ENCODE results near the gene SH3PXD2A. TPM values are rescaled to one million over a fixed set of nuclear protein-coding genes. Genes with fewer than 3 reads are reported as not detected.

Gene SH3PXD2A
- total and polyA plus RNA-seq, 10 of the 15 experiments (the other 5 are each of a cell fraction or from before 2014, with no cell fraction given): 0.63 to 14.0 (median 4.4) TPM

DNA sequence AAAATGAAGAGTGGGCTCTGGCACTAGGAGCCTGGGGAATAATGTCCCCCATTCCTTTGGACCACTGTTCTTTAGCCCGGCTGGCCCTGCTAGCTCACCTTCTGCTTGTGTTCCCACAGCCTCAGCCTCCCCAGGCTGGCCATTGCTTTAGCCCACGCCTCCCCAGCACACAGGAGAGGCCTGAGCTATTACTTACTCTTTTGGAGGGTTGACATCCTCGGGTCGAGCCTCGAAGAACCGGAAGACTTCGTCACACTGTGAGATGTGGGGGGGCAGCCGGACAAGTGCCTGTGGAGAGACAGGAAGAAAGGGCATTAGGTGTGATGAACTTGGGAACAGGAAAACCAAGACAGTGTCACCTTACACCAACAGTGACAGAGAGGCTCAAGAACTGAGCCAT, 131.3 kb downstream of the SH3PXD2A start:
- no peaks in the 10 kb centered on the region for H3K9me3 ChIP-seq (replicated peaks; ENCODE audit: control insufficient read depth, insufficient read depth, low read length)
- ChIA-PET POLR2A (no interaction called here), CTCF (no interaction called here), SMC1A (ENCODE audit: uncharacterized antibody, unreplicated experiment) (no interaction called here), RAD21 (ENCODE audit: unreplicated experiment) (no interaction called here)
- BruUV-seq (replicated peaks): no TSS peak
- intact Hi-C loops (cut with micrococcal nuclease; ENCODE audit: unreplicated experiment) (no loop called here), in situ Hi-C loops (cut with MboI) (no loop called here)
- no peak overlapping the region for H3K4me2 ChIP-seq (ENCODE audit: control insufficient read depth, insufficient read depth)
- no peaks in the 10 kb centered on the region for H4K20me1 ChIP-seq (ENCODE audit: control insufficient read depth, insufficient read depth)
- H3K27ac ChIP-seq (ENCODE audit: control insufficient read depth, insufficient read depth): no peak overlapping the region
- peaks cover 0 to 8% of the 10 kb centered on the region in 2 experiments; a peak in 3 of 4 replicates for H3K27me3 ChIP-seq (replicated peaks in 1 of 2; ENCODE audit: control insufficient read depth in 2 of 2, insufficient read depth in 2 of 2, low read length in 1 of 2)
- DNase-seq (ENCODE audit: low read depth, low spot score) (no peak), FAIRE-seq (no peak), ATAC-seq (no peak)
- H3K4me3 ChIP-seq: no peak overlapping the region
- no peak overlapping the region for H3K9ac ChIP-seq (ENCODE audit: control insufficient read depth, insufficient read depth, low read length)
- no peaks in the 10 kb centered on the region for H3K79me2 ChIP-seq (ENCODE audit: control insufficient read depth, insufficient read depth, low read length)
- WGBS (ENCODE audit: insufficient coverage, insufficient replicate concordance, low lambda C conversion rate, missing lambda C conversion rate): 63% methylated on average over 6 of the region's 8 CpGs
- no peak overlapping the region for H2AFZ ChIP-seq (ENCODE audit: control insufficient read depth, low read depth, low read length)
- H3K36me3 ChIP-seq (ENCODE audit: control insufficient read depth in 2 of 2, insufficient read depth in 2 of 2, low read length in 1 of 2): no peaks in the 10 kb centered on the region
- H3K4me1 ChIP-seq (ENCODE audit: control insufficient read depth, insufficient read depth, low read length): no peaks in the 10 kb centered on the region
- TF ChIP-seq ZNF622 (IDR thresholded peaks at IDR 0.05): no peak
- no peak for TF ChIP-seq FOXK2 (IDR thresholded peaks at IDR 0.05)
- TF ChIP-seq CEBPZ (IDR thresholded peaks at IDR 0.05; ENCODE audit: low read depth, low read length): no peak
- no peak for TF ChIP-seq SIN3A (IDR thresholded peaks at IDR 0.05; ENCODE audit: low read depth, low read length)
- TF ChIP-seq DPF2 (IDR thresholded peaks at IDR 0.05): no peak
- TF ChIP-seq, protein P1, sequence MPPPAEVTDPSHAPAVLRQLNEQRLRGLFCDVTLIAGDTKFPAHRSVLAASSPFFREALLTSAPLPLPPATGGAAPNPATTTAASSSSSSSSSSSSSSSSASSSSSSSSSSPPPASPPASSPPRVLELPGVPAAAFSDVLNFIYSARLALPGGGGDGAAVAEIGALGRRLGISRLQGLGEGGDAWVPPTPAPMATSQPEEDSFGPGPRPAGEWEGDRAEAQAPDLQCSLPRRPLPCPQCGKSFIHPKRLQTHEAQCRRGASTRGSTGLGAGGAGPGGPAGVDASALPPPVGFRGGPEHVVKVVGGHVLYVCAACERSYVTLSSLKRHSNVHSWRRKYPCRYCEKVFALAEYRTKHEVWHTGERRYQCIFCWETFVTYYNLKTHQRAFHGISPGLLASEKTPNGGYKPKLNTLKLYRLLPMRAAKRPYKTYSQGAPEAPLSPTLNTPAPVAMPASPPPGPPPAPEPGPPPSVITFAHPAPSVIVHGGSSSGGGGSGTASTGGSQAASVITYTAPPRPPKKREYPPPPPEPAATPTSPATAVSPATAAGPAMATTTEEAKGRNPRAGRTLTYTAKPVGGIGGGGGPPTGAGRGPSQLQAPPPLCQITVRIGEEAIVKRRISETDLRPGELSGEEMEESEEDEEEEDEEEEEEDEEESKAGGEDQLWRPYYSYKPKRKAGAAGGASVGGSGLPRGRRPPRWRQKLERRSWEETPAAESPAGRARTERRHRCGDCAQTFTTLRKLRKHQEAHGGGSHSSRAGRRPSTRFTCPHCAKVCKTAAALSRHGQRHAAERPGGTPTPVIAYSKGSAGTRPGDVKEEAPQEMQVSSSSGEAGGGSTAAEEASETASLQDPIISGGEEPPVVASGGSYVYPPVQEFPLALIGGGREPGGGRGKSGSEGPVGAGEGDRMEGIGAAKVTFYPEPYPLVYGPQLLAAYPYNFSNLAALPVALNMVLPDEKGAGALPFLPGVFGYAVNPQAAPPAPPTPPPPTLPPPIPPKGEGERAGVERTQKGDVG (CRISPR knock-in tag; IDR thresholded peaks at IDR 0.05): no peak
- no peak for TF ChIP-seq TCF7 (IDR thresholded peaks at IDR 0.05; ENCODE audit: borderline replicate concordance)
- no peak for TF ChIP-seq EED (IDR thresholded peaks at IDR 0.05; ENCODE audit: low read depth)
- TF ChIP-seq, protein P2, sequence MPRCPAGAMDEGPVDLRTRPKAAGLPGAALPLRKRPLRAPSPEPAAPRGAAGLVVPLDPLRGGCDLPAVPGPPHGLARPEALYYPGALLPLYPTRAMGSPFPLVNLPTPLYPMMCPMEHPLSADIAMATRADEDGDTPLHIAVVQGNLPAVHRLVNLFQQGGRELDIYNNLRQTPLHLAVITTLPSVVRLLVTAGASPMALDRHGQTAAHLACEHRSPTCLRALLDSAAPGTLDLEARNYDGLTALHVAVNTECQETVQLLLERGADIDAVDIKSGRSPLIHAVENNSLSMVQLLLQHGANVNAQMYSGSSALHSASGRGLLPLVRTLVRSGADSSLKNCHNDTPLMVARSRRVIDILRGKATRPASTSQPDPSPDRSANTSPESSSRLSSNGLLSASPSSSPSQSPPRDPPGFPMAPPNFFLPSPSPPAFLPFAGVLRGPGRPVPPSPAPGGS (IDR thresholded peaks at IDR 0.05; ENCODE audit: borderline replicate concordance, insufficient read depth, low read depth, low read length, poor library complexity, severe bottlenecking): no peak
- TF ChIP-seq, protein P3, sequence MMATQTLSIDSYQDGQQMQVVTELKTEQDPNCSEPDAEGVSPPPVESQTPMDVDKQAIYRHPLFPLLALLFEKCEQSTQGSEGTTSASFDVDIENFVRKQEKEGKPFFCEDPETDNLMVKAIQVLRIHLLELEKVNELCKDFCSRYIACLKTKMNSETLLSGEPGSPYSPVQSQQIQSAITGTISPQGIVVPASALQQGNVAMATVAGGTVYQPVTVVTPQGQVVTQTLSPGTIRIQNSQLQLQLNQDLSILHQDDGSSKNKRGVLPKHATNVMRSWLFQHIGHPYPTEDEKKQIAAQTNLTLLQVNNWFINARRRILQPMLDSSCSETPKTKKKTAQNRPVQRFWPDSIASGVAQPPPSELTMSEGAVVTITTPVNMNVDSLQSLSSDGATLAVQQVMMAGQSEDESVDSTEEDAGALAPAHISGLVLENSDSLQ (IDR thresholded peaks at IDR 0.05): no peak
- TF ChIP-seq RELA (IDR thresholded peaks at IDR 0.05; ENCODE audit: borderline replicate concordance, partially characterized antibody): no peak
- no peak for TF ChIP-seq BCLAF1 (IDR thresholded peaks at IDR 0.05)

Measured in GM12878 (cell line).